Measurements from ENCODE around the gene KRT17. TPM values are rescaled to one million over a fixed set of nuclear protein-coding genes. Genes with fewer than 3 reads are reported as not detected.
"Not testable (repeated sequence)": the region's sequence is repeated elsewhere in the genome, so short reads cannot be mapped to it uniquely, and the experiment has no call there.

Gene KRT17
- polyA plus RNA-seq, 3 donors from 2014 or later: not detected

DNA sequence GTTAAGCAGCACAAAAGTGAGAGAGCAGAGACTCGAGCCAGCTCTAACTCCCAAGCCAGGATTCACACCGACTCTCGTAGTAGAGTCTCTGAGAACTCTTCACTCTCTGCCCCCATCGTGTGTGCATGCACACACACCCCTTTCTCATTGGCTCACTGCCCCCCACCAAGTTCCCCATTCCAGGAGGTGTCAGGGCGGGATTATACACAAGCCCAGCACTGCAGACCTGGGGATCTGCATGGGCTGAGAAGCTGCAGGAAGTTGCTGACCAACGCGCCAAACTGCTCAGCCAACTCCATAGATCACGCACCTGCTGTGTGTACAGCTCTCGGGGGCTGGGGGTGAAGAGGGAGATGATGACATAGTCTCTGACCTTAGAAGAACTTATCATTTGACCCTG lies 9.6 kb downstream of the KRT17 start:
- not testable (repeated sequence) for H3K9me3 Mint-ChIP-seq; H3K36me3 Mint-ChIP-seq; DNase-seq; H3K4me1 Mint-ChIP-seq; H3K27me3 Mint-ChIP-seq (ENCODE audit: low read depth in 3 of 3); H3K4me3 Mint-ChIP-seq; H3K27ac Mint-ChIP-seq

GRCh38 chr17:41614098-41614497 lies 10.3 kb downstream of the KRT17 start:
- DNase-seq: no peak
- H3K4me1 Mint-ChIP-seq: no peaks in the 10 kb centered on the region
- H3K4me3 Mint-ChIP-seq: no peak overlapping the region
- H3K36me3 Mint-ChIP-seq: no peaks in the 10 kb centered on the region
- no peak overlapping the region for H3K27ac Mint-ChIP-seq
- peaks cover 0 to 4% (median 3%) of the 10 kb centered on the region in 3 donors for H3K27me3 Mint-ChIP-seq (ENCODE audit: low read depth in 3 of 3)
- H3K9me3 Mint-ChIP-seq: no peaks in the 10 kb centered on the region

DNA sequence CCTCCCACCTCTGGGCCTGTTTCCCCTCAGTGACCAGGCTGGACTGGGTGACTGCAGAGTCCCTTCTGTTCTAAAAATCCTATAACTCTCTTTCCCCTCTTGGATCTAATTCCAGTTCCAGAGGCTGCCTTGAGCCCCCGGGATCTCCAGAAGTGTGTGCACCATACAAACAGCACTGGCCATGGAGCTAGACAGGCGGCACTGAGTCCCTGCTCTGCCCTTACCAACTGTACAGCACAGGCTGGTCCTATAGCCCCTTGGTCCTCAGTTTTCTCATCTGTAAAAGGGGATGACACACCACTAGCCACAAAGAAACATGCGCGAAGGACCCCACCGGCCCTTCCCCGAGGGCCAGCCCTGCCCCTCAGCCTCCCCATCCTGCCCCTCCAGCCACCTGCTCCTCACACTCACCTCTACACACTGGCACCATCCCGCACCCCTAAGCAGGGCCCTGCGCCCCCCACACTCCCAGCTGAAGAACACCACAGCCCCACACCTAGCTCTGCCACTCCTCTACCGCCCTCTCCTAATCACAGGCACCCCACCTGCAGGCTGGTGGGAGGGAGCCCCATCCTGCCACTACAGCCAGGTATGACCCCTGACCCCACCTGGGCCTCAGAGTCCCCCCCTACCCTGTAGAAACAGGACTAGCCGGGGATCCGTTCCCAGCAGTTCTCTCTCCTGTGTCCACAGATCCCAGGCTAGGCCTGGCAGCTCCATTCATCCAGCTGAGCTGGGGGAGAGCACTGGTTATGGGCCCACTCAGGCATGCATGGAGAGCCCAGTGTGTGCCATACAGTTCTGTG lies 10.9 kb downstream of the KRT17 start:
- no peaks in the 10 kb centered on the region for H3K4me1 Mint-ChIP-seq
- H3K27ac Mint-ChIP-seq: no peak overlapping the region
- no peaks in the 10 kb centered on the region for H3K9me3 Mint-ChIP-seq
- H3K4me3 Mint-ChIP-seq: no peak overlapping the region
- H3K36me3 Mint-ChIP-seq: no peaks in the 10 kb centered on the region
- no peak for DNase-seq
- peaks cover 0 to 8% (median 4%) of the 10 kb centered on the region in 3 donors for H3K27me3 Mint-ChIP-seq (ENCODE audit: low read depth in 3 of 3)

GRCh38 chr17:41612376-41613160 lies 11.8 kb downstream of the KRT17 start, which contains the start of gene KRT16:
KRT16 (minus strand) TSS chr17:41612767; CDS start chr17:41612688, 79 bp downstream.
- not testable (repeated sequence) for H3K4me1 Mint-ChIP-seq; DNase-seq; H3K9me3 Mint-ChIP-seq; H3K27ac Mint-ChIP-seq; H3K27me3 Mint-ChIP-seq (ENCODE audit: low read depth in 3 of 3); H3K36me3 Mint-ChIP-seq
- peak within 1 kb of the TSS in 1 of 5 donors; percentile 27 for H3K4me3 Mint-ChIP-seq

DNA sequence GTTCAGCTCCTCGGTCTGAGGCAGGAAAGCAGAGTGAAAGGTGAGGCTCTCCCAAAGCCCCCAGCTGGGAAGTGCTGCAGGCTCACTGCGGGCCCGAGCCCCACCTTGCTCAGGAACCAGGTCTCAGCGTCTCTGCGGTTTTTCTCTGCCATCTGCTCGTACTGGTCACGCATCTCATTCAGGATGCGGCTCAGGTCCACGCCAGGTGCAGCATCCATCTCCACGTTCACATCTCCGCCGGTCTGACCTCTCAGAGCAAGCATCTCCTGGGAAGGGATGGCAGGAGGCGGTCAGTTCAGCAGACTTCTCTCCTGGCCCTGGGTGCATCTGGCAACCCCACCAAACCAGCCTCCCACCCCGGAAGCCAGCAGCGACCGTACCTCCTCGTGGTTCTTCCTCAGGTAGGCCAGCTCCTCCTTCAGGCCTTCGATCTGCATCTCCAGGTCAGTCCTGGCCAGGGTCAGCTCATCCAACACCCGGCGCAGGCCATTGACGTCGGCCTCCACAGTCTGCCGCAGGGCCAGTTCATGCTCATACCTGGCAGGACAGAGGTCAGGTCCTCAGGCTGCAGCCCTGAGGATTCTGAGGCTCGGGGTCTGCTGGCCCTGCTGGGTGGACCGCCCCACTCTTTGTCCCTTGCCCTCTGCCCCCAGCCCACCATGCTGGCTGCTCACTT lies 13.3 kb downstream of the KRT17 start:
- no peak overlapping the region for H3K4me3 Mint-ChIP-seq
- no peaks in the 10 kb centered on the region for H3K4me1 Mint-ChIP-seq
- peaks cover 6 to 15% (median 11%) of the 10 kb centered on the region in 6 donors for H3K9me3 Mint-ChIP-seq
- no peak overlapping the region for H3K27ac Mint-ChIP-seq
- H3K36me3 Mint-ChIP-seq: peaks cover 0 to 8% (median 4%) of the 10 kb centered on the region in 3 donors
- H3K27me3 Mint-ChIP-seq (ENCODE audit: low read depth in 3 of 3): peaks cover 6 to 17% (median 9%) of the 10 kb centered on the region in 3 donors
- no peak for DNase-seq

- not testable (repeated sequence) for H3K4me3 Mint-ChIP-seq, H3K4me1 Mint-ChIP-seq, H3K27ac Mint-ChIP-seq, DNase-seq, H3K36me3 Mint-ChIP-seq
- peaks cover 9 to 18% (median 11%) of the 10 kb centered on the region in 6 donors for H3K9me3 Mint-ChIP-seq
- peaks cover 9 to 17% (median 9%) of the 10 kb centered on the region in 3 donors for H3K27me3 Mint-ChIP-seq (ENCODE audit: low read depth in 3 of 3)
Measured at GRCh38 chr17:41610061-41610517, 14.3 kb downstream of the KRT17 start.

- H3K4me1 Mint-ChIP-seq, H3K4me3 Mint-ChIP-seq, DNase-seq, H3K36me3 Mint-ChIP-seq, H3K27ac Mint-ChIP-seq: not testable (repeated sequence)
- H3K27me3 Mint-ChIP-seq (ENCODE audit: low read depth in 3 of 3): peaks cover 11 to 15% (median 15%) of the 10 kb centered on the region in 3 donors
- peaks cover 9 to 18% (median 11%) of the 10 kb centered on the region in 6 donors for H3K9me3 Mint-ChIP-seq
Measured at GRCh38 chr17:41606930-41607329, 17.4 kb downstream of the KRT17 start.

GRCh38 chr17:41602524-41602923 lies 21.9 kb downstream of the KRT17 start:
- Mint-ChIP-seq H3K9me3 (peaks cover 8 to 17% (median 11%) of the 10 kb centered on the region in 6 donors), H3K4me3 (no peak overlapping the region), H3K27ac (no peak overlapping the region), H3K27me3 (ENCODE audit: low read depth in 3 of 3) (peaks cover 9 to 12% (median 11%) of the 10 kb centered on the region in 3 donors), H3K4me1 (no peaks in the 10 kb centered on the region), H3K36me3 (peaks cover 0 to 8% (median 4%) of the 10 kb centered on the region in 3 donors)
- no peak for DNase-seq

GRCh38 chr17:41600318-41600717 lies 24.1 kb downstream of the KRT17 start:
- Mint-ChIP-seq H3K9me3 (peaks cover 0 to 1% (median 0%) of the 10 kb centered on the region in 6 donors), H3K27me3 (ENCODE audit: low read depth in 3 of 3) (peaks cover 5 to 8% (median 7%) of the 10 kb centered on the region in 3 donors), H3K36me3 (no peaks in the 10 kb centered on the region), H3K27ac (no peak overlapping the region), H3K4me1 (no peaks in the 10 kb centered on the region), H3K4me3 (no peak overlapping the region)
- no peak for DNase-seq

DNA sequence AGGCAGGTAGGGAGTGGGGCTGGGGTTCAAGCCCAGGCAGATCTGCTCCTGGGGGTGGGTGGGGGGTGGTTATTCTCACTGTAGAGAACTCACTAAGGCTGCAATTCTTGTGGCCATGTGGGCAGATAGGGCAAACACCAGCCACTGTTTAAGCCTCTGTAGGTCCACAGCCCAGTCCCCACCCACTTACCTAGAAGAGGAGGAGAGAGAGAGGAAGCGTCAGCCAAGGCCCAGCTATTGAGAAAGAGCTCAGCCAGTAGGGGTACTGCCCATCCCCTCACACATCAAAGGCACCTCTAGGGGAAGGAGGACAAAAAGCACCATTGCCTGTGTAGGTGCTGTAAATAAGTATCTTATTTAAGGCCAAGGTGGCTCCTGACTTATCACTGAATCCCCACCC lies 24.7 kb downstream of the KRT17 start:
- H3K36me3 Mint-ChIP-seq: no peaks in the 10 kb centered on the region
- no peak for DNase-seq
- no peak overlapping the region for H3K4me3 Mint-ChIP-seq
- no peak overlapping the region for H3K27ac Mint-ChIP-seq
- no peaks in the 10 kb centered on the region for H3K9me3 Mint-ChIP-seq
- H3K4me1 Mint-ChIP-seq: no peaks in the 10 kb centered on the region
- peaks cover 4 to 5% (median 4%) of the 10 kb centered on the region in 3 donors for H3K27me3 Mint-ChIP-seq (ENCODE audit: low read depth in 3 of 3)

DNA sequence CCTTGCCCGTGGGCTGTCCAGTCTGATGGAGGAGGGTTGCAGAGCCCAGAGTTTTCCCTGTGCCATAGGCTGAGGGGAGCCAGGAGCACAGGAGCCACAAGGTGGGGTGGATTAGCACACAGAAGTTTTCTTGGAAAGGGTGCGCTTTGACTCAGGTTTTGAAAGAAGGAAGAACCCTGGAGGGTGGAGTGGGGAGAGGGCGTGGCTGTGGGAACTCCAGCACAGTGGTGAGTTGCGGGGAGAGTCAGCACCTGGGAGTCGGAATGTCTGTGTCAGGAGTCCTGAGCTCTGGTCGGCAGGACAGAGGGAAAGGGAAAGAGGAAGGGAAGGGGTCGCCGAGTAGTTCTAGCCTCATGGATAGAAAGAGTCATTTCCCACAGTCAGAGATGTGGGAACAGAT lies 28.8 kb downstream of the KRT17 start:
- no peak overlapping the region for H3K27ac Mint-ChIP-seq
- H3K27me3 Mint-ChIP-seq (ENCODE audit: low read depth in 3 of 3): peaks cover 2 to 10% (median 3%) of the 10 kb centered on the region in 3 donors
- no peaks in the 10 kb centered on the region for H3K36me3 Mint-ChIP-seq
- no peaks in the 10 kb centered on the region for H3K9me3 Mint-ChIP-seq
- no peak for DNase-seq
- no peaks in the 10 kb centered on the region for H3K4me1 Mint-ChIP-seq
- H3K4me3 Mint-ChIP-seq: no peak overlapping the region

DNA sequence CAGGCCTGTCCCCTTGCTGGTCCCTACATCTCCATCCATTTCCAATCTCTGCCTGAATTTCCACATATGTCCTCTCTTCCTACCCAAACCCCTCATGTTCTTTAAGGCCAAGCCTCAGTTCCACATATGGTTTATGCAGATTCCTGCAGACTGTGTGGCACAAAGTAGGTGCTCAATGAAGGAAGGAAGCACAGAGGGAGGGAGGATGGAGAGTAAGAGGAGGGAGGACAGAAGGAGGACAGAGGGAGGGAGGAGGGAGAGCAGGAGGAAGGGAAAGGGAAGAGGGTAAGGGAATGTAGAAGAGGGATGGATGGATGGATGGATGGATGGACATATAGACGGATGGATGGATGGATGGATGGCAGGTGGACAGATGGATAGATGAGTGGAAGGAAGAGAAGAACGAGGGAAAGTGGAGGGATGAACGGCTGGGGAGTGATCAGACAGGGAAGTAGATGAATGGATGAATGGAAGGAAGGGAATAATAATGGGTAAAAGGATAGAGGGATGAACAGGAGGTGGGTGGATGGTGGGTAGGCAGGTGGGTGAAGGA lies 29.9 kb downstream of the KRT17 start:
- DNase-seq: no peak
- peaks cover 2 to 14% (median 3%) of the 10 kb centered on the region in 3 donors for H3K27me3 Mint-ChIP-seq (ENCODE audit: low read depth in 3 of 3)
- H3K4me3 Mint-ChIP-seq: no peak overlapping the region
- no peaks in the 10 kb centered on the region for H3K36me3 Mint-ChIP-seq
- H3K9me3 Mint-ChIP-seq: no peaks in the 10 kb centered on the region
- H3K27ac Mint-ChIP-seq: peak overlapping the region in 1 of 6 donors; percentile 31
- H3K4me1 Mint-ChIP-seq: no peaks in the 10 kb centered on the region

DNA sequence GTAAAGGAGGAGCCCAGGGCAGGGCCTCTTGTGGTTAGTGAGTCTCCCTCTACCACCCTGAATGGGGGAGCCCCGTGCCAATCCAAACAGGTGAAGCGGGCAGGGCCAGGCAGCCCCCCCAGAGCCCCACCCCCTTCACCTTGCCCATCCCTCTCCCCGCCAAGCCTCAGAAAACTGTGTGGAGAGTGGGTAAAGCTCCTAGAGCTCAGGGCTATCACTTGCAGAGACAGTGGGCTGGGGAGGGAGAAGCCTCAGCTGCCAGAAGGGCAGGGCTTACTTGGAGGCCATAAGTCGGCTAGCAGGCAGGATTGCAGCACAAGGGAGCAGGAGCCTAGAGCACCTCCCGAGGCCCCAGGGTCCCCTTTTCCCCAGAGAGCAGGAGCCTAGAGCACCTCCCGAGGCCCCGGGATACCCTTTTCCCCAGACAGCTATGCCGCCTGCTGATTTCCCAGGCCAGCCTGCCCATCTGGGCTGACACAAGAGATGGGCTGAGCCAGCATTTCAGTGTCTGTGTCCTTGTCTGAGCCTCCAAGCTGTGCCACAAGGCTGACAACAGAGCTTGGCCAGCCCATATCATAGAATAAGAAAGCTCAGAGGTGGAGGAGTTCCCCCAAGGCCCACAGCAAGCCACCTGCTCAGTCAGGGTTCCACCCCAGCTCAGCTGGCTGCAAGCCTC lies 30.9 kb downstream of the KRT17 start:
- no peaks in the 10 kb centered on the region for H3K36me3 Mint-ChIP-seq
- H3K27me3 Mint-ChIP-seq (ENCODE audit: low read depth in 3 of 3): peaks cover 2 to 16% (median 3%) of the 10 kb centered on the region in 3 donors
- no peak for DNase-seq
- H3K9me3 Mint-ChIP-seq: no peaks in the 10 kb centered on the region
- H3K27ac Mint-ChIP-seq: no peak overlapping the region
- H3K4me1 Mint-ChIP-seq: no peaks in the 10 kb centered on the region
- no peak overlapping the region for H3K4me3 Mint-ChIP-seq

Measured in immature natural killer cell (primary cell).